H9 (cell line): ENCODE results near the gene BANP. TPM values are rescaled to one million over a fixed set of nuclear protein-coding genes. Genes with fewer than 3 reads are reported as not detected.

Source experiments
- DNase-seq: peaks from one replicate; pipeline ENCODE4 v3.0.0-alpha.2; 2017
- H2AFZ ChIP-seq: one replicate; pipeline ENCODE4 v1.6.1; 2013; ENCODE audit warnings: mild to moderate bottlenecking, low read length, control low read depth, moderate library complexity
- H2AK5ac ChIP-seq: 2 replicates; pipeline ENCODE4 v1.6.1; 2013; ENCODE audit warnings: low read length, control low read depth, mixed read lengths; ENCODE audit not compliant: insufficient read length
- H2BK120ac ChIP-seq: one replicate; pipeline ENCODE4 v1.6.1; 2013; ENCODE audit warnings: low read depth, mild to moderate bottlenecking, low read length, control low read depth, inconsistent platforms; ENCODE audit not compliant: poor library complexity, severe bottlenecking
- H2BK12ac ChIP-seq: 2 replicates; pipeline ENCODE4 v1.6.1; 2013; ENCODE audit warnings: low read length, control low read depth, mixed read lengths, low read depth; ENCODE audit not compliant: insufficient read length
- H2BK15ac ChIP-seq: 2 replicates; pipeline ENCODE4 v1.6.1; 2013; ENCODE audit warnings: low read depth, low read length, control low read depth
- H2BK20ac ChIP-seq: one replicate; pipeline ENCODE4 v1.6.1; 2013; ENCODE audit warnings: low read depth, mild to moderate bottlenecking, low read length, control low read depth, inconsistent platforms; ENCODE audit not compliant: poor library complexity, severe bottlenecking
- H2BK5ac ChIP-seq: 2 replicates; pipeline ENCODE4 v1.6.1; 2013; ENCODE audit warnings: low read length, control low read depth, mixed read lengths; ENCODE audit not compliant: insufficient read length
- H3K14ac ChIP-seq: 2 replicates; pipeline ENCODE4 v1.6.1; 2013; ENCODE audit warnings: low read length, control low read depth; ENCODE audit not compliant: insufficient read depth
- H3K18ac ChIP-seq: 2 replicates; pipeline ENCODE4 v1.6.1; 2013; ENCODE audit warnings: low read depth, mild to moderate bottlenecking, mixed read lengths, low read length, control low read depth; ENCODE audit not compliant: insufficient read length
- H3K23ac ChIP-seq: 2 replicates; pipeline ENCODE4 v1.6.1; 2013; ENCODE audit warnings: low read length, control low read depth, mixed read lengths, low read depth; ENCODE audit not compliant: insufficient read length
- H3K23me2 ChIP-seq: 2 replicates; pipeline ENCODE4 v1.6.1; 2013; ENCODE audit warnings: low read depth, mild to moderate bottlenecking, mixed read lengths, low read length, control low read depth; ENCODE audit not compliant: insufficient read length, poor library complexity, severe bottlenecking
- H3K27ac ChIP-seq: 2 replicates; pipeline ENCODE4 v1.5.1; 2013; ENCODE audit warnings: low read length, control low read depth, mixed read lengths, low read depth; ENCODE audit not compliant: insufficient read length
- H3K27me3 ChIP-seq: 2 replicates; pipeline ENCODE4 v1.6.1; 2013; ENCODE audit warnings: low read length, control low read depth, inconsistent platforms; ENCODE audit not compliant: insufficient read depth
- H3K4ac ChIP-seq: 2 replicates; pipeline ENCODE4 v1.6.1; 2013; ENCODE audit warnings: low read depth, mild to moderate bottlenecking, control low read depth, inconsistent platforms, low read length, moderate library complexity
- H3K4me1 ChIP-seq: 2 replicates; pipeline ENCODE4 v1.6.1; 2013; ENCODE audit warnings: low read length, control low read depth, inconsistent platforms; ENCODE audit not compliant: insufficient read depth
- H3K4me2 ChIP-seq: 2 replicates; pipeline ENCODE4 v1.6.1; 2013; ENCODE audit warnings: low read length, control low read depth, mixed read lengths; ENCODE audit not compliant: insufficient read length, insufficient read depth
- H3K56ac ChIP-seq: 2 replicates; pipeline ENCODE4 v1.6.1; 2013; ENCODE audit warnings: low read depth, mild to moderate bottlenecking, mixed read lengths, low read length, control low read depth; ENCODE audit not compliant: insufficient read length
- H3K79me1 ChIP-seq: 2 replicates; pipeline ENCODE4 v1.6.1; 2013; ENCODE audit warnings: low read depth, mild to moderate bottlenecking, moderate library complexity, low read length, control low read depth, inconsistent platforms; ENCODE audit not compliant: insufficient read depth, poor library complexity, severe bottlenecking
- H3K79me2 ChIP-seq: 2 replicates; pipeline ENCODE4 v1.6.1; 2013; ENCODE audit warnings: low read length, control low read depth, inconsistent platforms; ENCODE audit not compliant: insufficient read depth
- H3K9ac ChIP-seq: 2 replicates; pipeline ENCODE4 v1.6.1; 2013; ENCODE audit warnings: low read length, control low read depth, mixed read lengths; ENCODE audit not compliant: insufficient read length; ENCODE audit errors: extremely low read depth
- H3K9me3 ChIP-seq: one replicate; pipeline ENCODE4 v1.6.1; 2013; ENCODE audit warnings: low read depth, low read length, inconsistent platforms; ENCODE audit not compliant: control insufficient read depth
- H3T11ph ChIP-seq: one replicate; pipeline ENCODE4 v1.6.1; 2013; ENCODE audit warnings: mild to moderate bottlenecking, low read length, control low read depth, inconsistent platforms
- H4K20me1 ChIP-seq: one replicate; pipeline ENCODE4 v1.6.1; 2013; ENCODE audit not compliant: control insufficient read depth, insufficient read length, insufficient read depth
- H4K5ac ChIP-seq: 2 replicates; pipeline ENCODE4 v1.6.1; 2013; ENCODE audit warnings: low read depth, mild to moderate bottlenecking, mixed read lengths, low read length, control low read depth; ENCODE audit not compliant: insufficient read length
- H4K8ac ChIP-seq: replicated peaks from 2 replicates; pipeline ENCODE4 v1.6.1; 2013; ENCODE audit warnings: low read length, control low read depth, mixed read lengths, low read depth; ENCODE audit not compliant: insufficient read length
- H4K91ac ChIP-seq: 2 replicates; pipeline ENCODE4 v1.6.1; 2013; ENCODE audit warnings: low read depth, mild to moderate bottlenecking, moderate library complexity, mixed read lengths, low read length, control low read depth; ENCODE audit not compliant: insufficient read length
- H3K27ac Mint-ChIP-seq, 3 experiments: 2 replicates in 2 of 3; 3 replicates in 1 of 3; pipeline ENCODE4 v1.8.0; 2020 to 2021; ENCODE audit warnings: mixed read lengths in 3 of 3, mild to moderate bottlenecking in 1 of 3, moderate library complexity in 1 of 3
- H3K27me3 Mint-ChIP-seq: 2 replicates; pipeline ENCODE4 v1.8.0; 2021; ENCODE audit warnings: low read depth, mild to moderate bottlenecking, moderate library complexity, mixed read lengths
- H3K36me3 Mint-ChIP-seq, 3 experiments: 2 replicates in 2 of 3; 3 replicates in 1 of 3; pipeline ENCODE4 v1.8.0; 2020 to 2021; ENCODE audit warnings: low read depth in 3 of 3, mixed read lengths in 3 of 3; ENCODE audit not compliant: insufficient read depth in 1 of 3
- H3K4me1 Mint-ChIP-seq, 2 experiments: 2 replicates each; pipeline ENCODE4 v1.8.0; 2020; ENCODE audit warnings: mixed read lengths in 2 of 2
- H3K4me3 Mint-ChIP-seq, 2 experiments: 2 replicates in 1 of 2; 3 replicates in 1 of 2; pipeline ENCODE4 v1.8.0; 2020 to 2021; ENCODE audit warnings: mild to moderate bottlenecking in 2 of 2, mixed read lengths in 2 of 2, moderate library complexity in 1 of 2
- H3K9me3 Mint-ChIP-seq, 2 experiments: 2 replicates in 1 of 2; 3 replicates in 1 of 2; pipeline ENCODE4 v1.8.0; 2020; ENCODE audit warnings: mild to moderate bottlenecking in 2 of 2, mixed read lengths in 2 of 2, moderate library complexity in 1 of 2
- CTCF ChIP-seq: fragments of 200-600 bp; sonication (generic); conservative IDR thresholded peaks from 3 replicates; pipeline ENCODE4 v1.8.0; 2021; ENCODE audit warnings: antibody characterized with exemption, mild to moderate bottlenecking
- WGBS: extraction: QIAGEN DNeasy Blood & Tissue Kit; methylation state at CpG from one replicate; pipeline ENCODE4 v1.1.7; 2013; ENCODE audit warnings: missing lambda C conversion rate, low lambda C conversion rate, mixed read lengths; ENCODE audit not compliant: insufficient read length; ENCODE audit errors: extremely low coverage; 5-methylcytosine and 5-hydroxymethylcytosine counted together
- total RNA-seq: library from RNA; stranded (reverse); gene quantifications from 2 replicates; pipeline ENCODE4 v1.2.1, GENCODE V29; 2021

BANP gene
- total RNA-seq, 1 experiment from 2014 or later = 24.9 TPM

- Histone ChIP-seq H3K27me3 (no peaks in the 10 kb centered on the region), H2BK15ac (no peak overlapping the region), H4K8ac (no peak overlapping the region), H4K5ac (no peak overlapping the region), H2BK20ac (no peak overlapping the region), H3K23me2 (no peaks in the 10 kb centered on the region), H3T11ph (no peak overlapping the region), H2BK12ac (no peak overlapping the region), H3K14ac (no peak overlapping the region; the same call in 1 of the 2 replicates), H3K4ac (no peak overlapping the region), H2AFZ (no peak overlapping the region), H3K23ac (no peak overlapping the region), H3K79me1 (no peaks in the 10 kb centered on the region), H3K18ac (no peak overlapping the region), H4K91ac (no peak overlapping the region), H3K4me1 (no peaks in the 10 kb centered on the region), H3K56ac (no peak overlapping the region), H3K9ac (no peak overlapping the region), H3K9me3 (no peaks in the 10 kb centered on the region), H2AK5ac (no peak overlapping the region), H2BK120ac (no peak overlapping the region), H3K4me2 (no peak overlapping the region), H4K20me1 (no peaks in the 10 kb centered on the region), H3K27ac (no peak overlapping the region), H3K79me2 (no peaks in the 10 kb centered on the region), H2BK5ac (no peak overlapping the region)
- WGBS = no CpG with 5 or more reads among the region's 19 CpGs
- no peak overlapping the region for H3K4me3 Mint-ChIP-seq
- no peak for TF ChIP-seq CTCF
- H3K36me3 Mint-ChIP-seq = peaks cover 3 to 29% (median 9%) of the 10 kb centered on the region in 3 experiments; a peak in 6 of 7 replicates
- DNase-seq = no peak
- peak overlapping the region; percentile 48 to 75 (median 58); a peak in 5 of 7 replicates for H3K27ac Mint-ChIP-seq
- H3K27me3 Mint-ChIP-seq = no peaks in the 10 kb centered on the region
- H3K9me3 Mint-ChIP-seq = no peaks in the 10 kb centered on the region; a peak in 1 of 5 replicates
- H3K4me1 Mint-ChIP-seq = peaks cover 4 to 10% of the 10 kb centered on the region in 2 experiments
These were observed 113.9 kb downstream of the BANP start for GRCh38 chr16:88064889-88065746.
